Breast epithelium (tissue), 4 donors: Measurements from ENCODE around the gene SLC66A2. TPM values are rescaled to one million over a fixed set of nuclear protein-coding genes. Genes with fewer than 3 reads are reported as not detected.

Experiments
- DNase-seq, 2 donors: peaks; one replicate each; pipeline ENCODE4 v3.0.0-alpha.2; 2019; ENCODE audit warnings: low spot score in 2 of 2
- H3K27ac ChIP-seq, 2 donors: fragments of 200-600 bp; sonication (generic) in 1 of 2; one replicate each; pipeline ENCODE4 v1.5.1; 2016 to 2019; ENCODE audit warnings: mild to moderate bottlenecking in 1 of 2
- H3K27me3 ChIP-seq, 2 donors: fragments of 200-600 bp; sonication (generic) in 1 of 2; one replicate each; pipeline versions ENCODE4 v1.5.1 to v1.6.0; 2017 to 2019; ENCODE audit warnings: control low read depth in 1 of 2, mild to moderate bottlenecking in 1 of 2
- H3K36me3 ChIP-seq: fragments of 200-600 bp; one replicate; pipeline ENCODE4 v1.5.1; 2019
- H3K4me1 ChIP-seq, 2 donors: fragments of 200-600 bp; sonication (generic); one replicate each; pipeline ENCODE4 v1.5.1; 2016 to 2019; ENCODE audit warnings: control low read depth in 1 of 2
- H3K4me3 ChIP-seq, 3 donors: fragments of 200-600 bp; sonication (generic); 1 replicate in 2 of 3; 2 replicates in 1 of 3; pipeline ENCODE4 v1.5.1; 2016 to 2019; ENCODE audit warnings: mild to moderate bottlenecking in 3 of 3, moderate library complexity in 2 of 3
- H3K9me3 ChIP-seq, 2 donors: fragments of 200-600 bp; sonication (generic) in 1 of 2; one replicate each; pipeline ENCODE4 v1.5.1; 2016 to 2019; ENCODE audit warnings: control low read depth in 1 of 2
- CTCF ChIP-seq, 3 donors: fragments of 450-650 bp; IDR thresholded peaks; one replicate each; pipeline ENCODE4 v1.5.1; 2016 to 2017; ENCODE audit warnings: antibody characterized with exemption in 3 of 3, mild to moderate bottlenecking in 3 of 3, moderate library complexity in 3 of 3
- POLR2A ChIP-seq: fragments of 450-650 bp; IDR thresholded peaks from one replicate; pipeline ENCODE4 v1.6.1; 2016; ENCODE audit warnings: antibody characterized with exemption, mild to moderate bottlenecking, moderate library complexity
- POLR2AphosphoS5 ChIP-seq, 3 donors: sonication (generic); formaldehyde crosslinking; IDR thresholded peaks; one replicate each; pipeline ENCODE4 v1.6.1; 2017; ENCODE audit warnings: antibody characterized with exemption in 3 of 3
- intact Hi-C: fragments of 100-400 bp; cut with DNase I; formaldehyde crosslinking; loops from one replicate; pipeline ENCODE4 v1.15.1; 2023; ENCODE audit warnings: low total_unique reads
- total RNA-seq, 3 donors: library from RNA; depleted of rRNA; stranded (reverse); fragments of >200 nt; gene quantifications; one replicate each; pipeline ENCODE4 v1.1.0, GENCODE V29; 2016

The SLC66A2 gene
- total RNA-seq, 3 donors from 2014 or later, result 45.2 to 141 (median 65.9) TPM

DNA sequence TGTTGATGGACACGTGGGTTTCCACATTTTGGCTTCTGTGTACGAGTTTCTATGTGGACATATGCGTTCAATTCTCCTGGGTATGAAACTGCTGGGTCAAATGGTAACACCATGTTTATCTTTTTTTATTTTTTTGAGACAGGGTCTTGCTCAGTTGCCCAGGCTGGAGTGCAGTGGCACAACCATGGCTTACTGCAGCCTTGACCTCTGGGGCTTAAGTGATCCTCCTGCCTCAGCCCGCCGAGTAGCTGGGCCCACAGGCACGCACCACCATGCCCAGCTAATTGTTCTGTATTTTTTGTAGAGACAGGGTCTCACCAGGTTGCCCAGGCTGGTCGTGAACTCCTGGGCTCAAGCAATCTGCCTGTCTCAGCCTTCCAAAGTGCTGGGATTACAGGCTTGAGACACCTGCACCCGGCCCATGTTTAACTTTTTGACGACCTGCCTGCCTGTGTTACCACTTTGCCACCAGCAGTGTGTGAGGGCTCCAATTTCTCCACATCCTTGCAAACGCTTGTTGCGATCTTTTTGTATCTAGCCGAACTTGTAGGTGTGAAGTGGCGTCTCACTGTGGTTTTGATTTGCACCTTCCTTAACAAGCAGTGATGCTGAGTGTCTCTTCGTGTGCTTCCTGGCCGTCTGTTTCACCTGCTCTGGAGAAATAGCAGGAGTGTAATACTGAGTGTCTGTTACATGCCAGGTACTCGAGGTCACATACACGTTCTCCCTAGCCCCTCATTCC lies 19.9 kb upstream of the SLC66A2 start:
- Histone ChIP-seq H3K4me3 (no peak overlapping the region), H3K36me3 (peaks cover 4% of the 10 kb centered on the region), H3K27me3 (no peaks in the 10 kb centered on the region), H3K9me3 (no peaks in the 10 kb centered on the region), H3K27ac (no peak overlapping the region), H3K4me1 (no peaks in the 10 kb centered on the region)
- intact Hi-C loops, result no loop called here
- no peak for DNase-seq
- TF ChIP-seq POLR2A, result no peak
- TF ChIP-seq CTCF (IDR thresholded peaks at IDR 0.05), result no peak
- no peak for TF ChIP-seq POLR2AphosphoS5 (IDR thresholded peaks at IDR 0.05)

- no peak for TF ChIP-seq CTCF (IDR thresholded peaks at IDR 0.05)
- TF ChIP-seq POLR2A, result no peak
- TF ChIP-seq POLR2AphosphoS5 (IDR thresholded peaks at IDR 0.05), result no peak
- Histone ChIP-seq H3K9me3 (no peaks in the 10 kb centered on the region), H3K4me3 (no peak overlapping the region), H3K36me3 (peaks cover 4% of the 10 kb centered on the region), H3K27ac (no peak overlapping the region), H3K4me1 (no peaks in the 10 kb centered on the region), H3K27me3 (no peaks in the 10 kb centered on the region)
- DNase-seq, result no peak
- intact Hi-C loops, result no loop called here
Measured at GRCh38 chr18:79970419-79971133, 19.1 kb upstream of the SLC66A2 start.

DNA sequence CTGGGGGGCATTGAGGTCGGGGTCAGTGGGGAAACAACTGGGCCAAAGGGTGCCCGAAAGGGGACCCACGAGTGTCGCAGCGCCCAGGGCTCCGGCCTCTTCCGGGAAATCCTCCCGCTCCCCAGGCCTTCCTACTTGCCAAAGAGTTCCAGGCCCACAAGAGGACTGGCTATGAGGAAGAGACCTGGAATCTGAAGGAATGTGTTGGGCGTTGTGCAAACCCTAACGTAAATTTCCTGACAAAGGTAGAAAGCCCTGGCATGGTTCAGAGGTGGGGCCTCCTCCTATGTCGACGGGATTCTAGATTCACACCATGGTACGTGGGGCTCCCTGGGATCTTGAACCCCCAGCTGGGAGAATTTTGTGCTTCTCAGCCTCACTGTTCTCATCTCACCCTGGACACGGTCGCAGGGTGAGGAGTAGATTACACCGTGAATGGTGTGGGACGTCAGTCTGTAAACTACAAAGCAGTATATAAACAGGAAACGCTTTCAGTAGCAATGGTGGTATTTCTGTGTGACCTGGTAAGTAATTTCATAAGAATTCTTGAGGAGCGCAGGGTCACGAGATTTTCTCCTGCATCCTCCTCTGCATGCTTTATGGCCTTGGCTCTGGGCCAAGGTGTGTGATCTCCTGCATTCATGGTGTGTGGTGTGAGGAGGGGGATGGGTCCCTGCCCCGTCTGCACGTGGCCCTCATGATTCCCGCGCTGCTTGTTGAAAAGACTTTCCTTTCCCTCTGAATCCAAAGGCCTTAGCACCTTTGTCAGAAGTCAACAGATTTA lies 13.9 kb upstream of the SLC66A2 start:
- H3K27ac ChIP-seq, result peak overlapping the region; percentile 94 to 98
- peak overlapping the region; percentile 68 to 96 (median 71) for H3K4me3 ChIP-seq
- peaks cover 0 to 8% of the 10 kb centered on the region in 2 donors for H3K4me1 ChIP-seq
- no peaks in the 10 kb centered on the region for H3K36me3 ChIP-seq
- TF ChIP-seq POLR2AphosphoS5 (IDR thresholded peaks at IDR 0.05), result no peak
- no peak for TF ChIP-seq CTCF (IDR thresholded peaks at IDR 0.05)
- no peak for TF ChIP-seq POLR2A
- intact Hi-C loops, result no loop called here
- DNase-seq, result peak in 1 of 2 donors; percentile 42
- no peaks in the 10 kb centered on the region for H3K27me3 ChIP-seq
- H3K9me3 ChIP-seq, result no peaks in the 10 kb centered on the region

DNA sequence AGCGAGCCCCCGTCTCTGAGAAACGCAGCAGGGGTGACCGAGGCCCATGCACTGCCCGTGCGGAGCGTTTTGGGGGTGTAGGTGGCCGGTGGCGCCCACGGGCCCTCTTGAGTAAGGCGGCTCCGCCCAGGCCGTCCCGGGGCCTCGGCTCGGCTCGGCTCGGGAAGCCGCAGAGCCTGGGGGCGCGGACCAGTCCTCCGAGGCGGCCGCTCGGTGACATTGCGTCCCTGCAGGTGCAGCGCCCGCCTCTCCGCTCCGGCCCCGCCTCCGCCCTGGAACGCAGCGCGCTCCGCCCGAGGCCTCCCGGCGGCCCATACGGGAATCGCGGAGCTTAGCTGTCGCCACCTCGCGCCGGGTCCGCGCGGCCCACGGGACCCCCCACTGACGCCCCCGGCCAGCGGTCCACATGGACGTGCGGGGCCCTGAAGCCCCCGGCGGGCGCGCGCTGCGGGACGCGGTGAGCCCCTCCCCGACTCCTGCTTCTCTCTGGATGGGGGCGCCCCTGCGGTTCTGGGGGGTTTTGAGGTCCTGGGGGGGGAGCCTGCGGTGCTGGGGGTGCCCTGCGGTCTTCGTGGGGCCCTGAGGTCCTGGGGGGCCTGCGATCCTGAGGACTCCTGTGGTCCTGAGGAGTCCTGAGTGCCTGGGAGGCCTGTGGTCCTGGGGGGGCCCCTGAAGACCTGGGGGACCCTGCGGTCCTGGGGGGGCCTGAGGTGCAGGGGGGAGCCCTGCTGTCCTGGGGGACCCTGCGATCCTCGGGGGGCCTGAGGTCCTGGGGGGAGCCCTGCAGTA lies 13.1 kb upstream of the SLC66A2 start, which contains the start of gene HSBP1L1:
TSS of gene HSBP1L1 (plus strand) at position 314 of the 789 bp plus-strand sequence. CDS start at position 407, 93 bp downstream.
- H3K36me3 ChIP-seq, result no peaks in the 10 kb centered on the region
- peak within 1 kb of the TSS; percentile 94 to 98 for H3K27ac ChIP-seq
- intact Hi-C loops, result no loop called here
- TF ChIP-seq POLR2AphosphoS5 (IDR thresholded peaks at IDR 0.05) (peak; percentile 16 to 59 (median 37)), POLR2A (no peak), CTCF (IDR thresholded peaks at IDR 0.05) (peak in 1 of 3 donors; percentile 20)
- DNase-seq, result peak; percentile 70 to 84
- no peaks in the 10 kb centered on the region for H3K27me3 ChIP-seq
- H3K4me3 ChIP-seq, result peak within 1 kb of the TSS; percentile 68 to 96 (median 71)
- peaks cover 0 to 8% of the 10 kb centered on the region in 2 donors for H3K4me1 ChIP-seq
- H3K9me3 ChIP-seq, result no peaks in the 10 kb centered on the region
